HepG2 (cell line): Measurements from ENCODE around the gene SLC1A5. TPM values are rescaled to one million over a fixed set of nuclear protein-coding genes. Genes with fewer than 3 reads are reported as not detected.

Source experiments
- polyA plus RNA-seq, 8 experiments: library from polyadenylated mRNA; depleted of rRNA in 3 of 8; stranded (reverse) in 7 of 8; unstranded in 1 of 8; fragments of >200 nt; fragmentation: Illumina TruSeq in 4 of 8; extraction: Trizol in 4 of 8; gene quantifications; 2 replicates each; pipeline versions ENCODE4 v1.2.1 to v1.2.3, GENCODE V29; 2011 to 2016; ENCODE audit warnings: low read depth in 4 of 8, missing spikeins in 1 of 8, mixed read lengths in 1 of 8; ENCODE audit not compliant: insufficient read depth in 1 of 8
- small RNA-seq, 3 experiments: library from RNA; depleted of rRNA; stranded (forward); fragments of <200 nt; gene quantifications; one replicate each; pipeline ENCODE3, GENCODE V24; 2012; ENCODE audit warnings: low read depth in 2 of 3, low replicate concordance in 1 of 3; ENCODE audit not compliant: insufficient read length in 3 of 3, insufficient read depth in 2 of 3
- total RNA-seq, 5 experiments: library from RNA; depleted of rRNA; stranded (reverse); fragments of >200 nt; fragmentation: Illumina TruSeq; extraction: Trizol; gene quantifications; 2 replicates each; pipeline ENCODE4 v1.2.3, GENCODE V29; 2016; ENCODE audit warnings: low read depth in 1 of 5

SLC1A5 gene
- total and polyA plus RNA-seq, 2 of the 13 experiments (the other 11 are each of a cell fraction or from before 2014, with no cell fraction given), result 120 to 159 TPM

Small RNA genes lying within 50 kb of the gene (small RNA-seq; reads per million reads assigned to genes)
- 0 reads per million in 3 experiments for gene AC008622.3
- 0 reads per million in 3 experiments for gene HNRNPMP2
- gene RF00019, result 0 reads per million in 3 experiments

Other genes with a start within 250 kb of the SLC1A5 start
- 258 and 314 TPM in 2 replicates for gene CALM3, start 187.3 kb downstream of the SLC1A5 start, total RNA-seq (2016; rRNA removed; fragmentation: Illumina TruSeq; extraction: Trizol)
- gene CALM3, start 187.3 kb downstream of the SLC1A5 start, polyA plus RNA-seq (2011; rRNA removed), result 232 and 239 TPM in 2 replicates
- gene PTGIR, start 163.5 kb downstream of the SLC1A5 start, total RNA-seq (2016; rRNA removed; fragmentation: Illumina TruSeq; extraction: Trizol), result not detected in 2 replicates
- gene PTGIR, start 163.5 kb downstream of the SLC1A5 start, polyA plus RNA-seq (2011; rRNA removed), result not detected in 2 replicates
- gene GNG8, start 152.4 kb downstream of the SLC1A5 start, total RNA-seq (2016; rRNA removed; fragmentation: Illumina TruSeq; extraction: Trizol), result not detected in 2 replicates
- gene GNG8, start 152.4 kb downstream of the SLC1A5 start, polyA plus RNA-seq (2011; rRNA removed), result not detected in 2 replicates
- gene DACT3, start 127.4 kb downstream of the SLC1A5 start, total RNA-seq (2016; rRNA removed; fragmentation: Illumina TruSeq; extraction: Trizol), result 0.04 TPM in 1 of 2 replicates, not detected in the other
- 0.04 TPM in 1 of 2 replicates, not detected in the other for gene DACT3, start 127.4 kb downstream of the SLC1A5 start, polyA plus RNA-seq (2011; rRNA removed)
- gene PRKD2, start 71.5 kb downstream of the SLC1A5 start, total RNA-seq (2016; rRNA removed; fragmentation: Illumina TruSeq; extraction: Trizol), result 6.7 and 13.2 TPM in 2 replicates
- 7.3 and 9.2 TPM in 2 replicates for gene PRKD2, start 71.5 kb downstream of the SLC1A5 start, polyA plus RNA-seq (2011; rRNA removed)
- 4.0 and 9.8 TPM in 2 replicates for gene FKRP, start 42.5 kb downstream of the SLC1A5 start, total RNA-seq (2016; rRNA removed; fragmentation: Illumina TruSeq; extraction: Trizol)
- 7.3 and 9.2 TPM in 2 replicates for gene FKRP, start 42.5 kb downstream of the SLC1A5 start, polyA plus RNA-seq (2011; rRNA removed)
- 32.2 and 43.1 TPM in 2 replicates for gene STRN4, start 42.1 kb downstream of the SLC1A5 start, total RNA-seq (2016; rRNA removed; fragmentation: Illumina TruSeq; extraction: Trizol)
- gene STRN4, start 42.1 kb downstream of the SLC1A5 start, polyA plus RNA-seq (2011; rRNA removed), result 57.3 and 80.7 TPM in 2 replicates
- 86.1 and 94.9 TPM in 2 replicates for gene AP2S1, start 62.3 kb upstream of the SLC1A5 start, total RNA-seq (2016; rRNA removed; fragmentation: Illumina TruSeq; extraction: Trizol)
- gene AP2S1, start 62.3 kb upstream of the SLC1A5 start, polyA plus RNA-seq (2011; rRNA removed), result 45.2 and 45.3 TPM in 2 replicates
- gene ARHGAP35, start 72.4 kb upstream of the SLC1A5 start, total RNA-seq (2016; rRNA removed; fragmentation: Illumina TruSeq; extraction: Trizol), result 30.1 and 39.9 TPM in 2 replicates
- gene ARHGAP35, start 72.4 kb upstream of the SLC1A5 start, polyA plus RNA-seq (2011; rRNA removed), result 28.3 and 30.2 TPM in 2 replicates
- 0.29 and 0.35 TPM in 2 replicates for gene NPAS1, start 231.2 kb upstream of the SLC1A5 start, total RNA-seq (2016; rRNA removed; fragmentation: Illumina TruSeq; extraction: Trizol)
- 2.9 and 3.9 TPM in 2 replicates for gene NPAS1, start 231.2 kb upstream of the SLC1A5 start, polyA plus RNA-seq (2011; rRNA removed)